Mesenchymal stem cell (in vitro differentiated cells and primary cell): ENCODE measurements around the gene KCTD5.
"Not testable (repeated sequence)": the region's sequence is repeated elsewhere in the genome, so short reads cannot be mapped to it uniquely, and the experiment has no call there.

Experiments used
- DNase-seq: peaks from one replicate; pipeline ENCODE4 v3.0.0-alpha.2; 2013
- H2AFZ ChIP-seq: one replicate; pipeline ENCODE4 v1.6.1; 2013; ENCODE audit warnings: low read depth, mild to moderate bottlenecking, control low read depth, inconsistent platforms, low read length, moderate library complexity
- H2AK5ac ChIP-seq: 2 replicates; pipeline ENCODE4 v1.6.1; 2013; ENCODE audit warnings: low read length, moderate library complexity, mild to moderate bottlenecking, inconsistent platforms; ENCODE audit not compliant: severe bottlenecking
- H2BK120ac ChIP-seq: one replicate; pipeline ENCODE4 v1.6.1; 2013; ENCODE audit warnings: low read depth, mild to moderate bottlenecking, inconsistent platforms, low read length, moderate library complexity
- H2BK12ac ChIP-seq, 2 experiments: one replicate each; pipeline ENCODE4 v1.6.1; 2013; ENCODE audit warnings: inconsistent platforms in 2 of 2, low read length in 2 of 2, mild to moderate bottlenecking in 2 of 2, moderate library complexity in 2 of 2, control low read depth in 1 of 2
- H2BK15ac ChIP-seq: one replicate; pipeline ENCODE4 v1.6.1; 2013; ENCODE audit warnings: mild to moderate bottlenecking, low read depth, inconsistent platforms; ENCODE audit not compliant: poor library complexity, severe bottlenecking
- H2BK5ac ChIP-seq: 2 replicates; pipeline ENCODE4 v1.6.1; 2013; ENCODE audit warnings: low read depth, mild to moderate bottlenecking, low read length, control low read depth, inconsistent platforms; ENCODE audit not compliant: poor library complexity, severe bottlenecking
- H3K14ac ChIP-seq, 2 experiments: one replicate each; pipeline ENCODE4 v1.6.1; 2013; ENCODE audit warnings: inconsistent platforms in 2 of 2, low read length in 2 of 2, control low read depth in 1 of 2, mild to moderate bottlenecking in 1 of 2, moderate library complexity in 1 of 2
- H3K18ac ChIP-seq, 2 experiments: one replicate each; pipeline ENCODE4 v1.6.1; 2013; ENCODE audit warnings: inconsistent platforms in 2 of 2, low read length in 2 of 2, control low read depth in 1 of 2, low read depth in 1 of 2, mild to moderate bottlenecking in 1 of 2
- H3K23ac ChIP-seq, 2 experiments: one replicate each; pipeline ENCODE4 v1.6.1; 2013; ENCODE audit warnings: inconsistent platforms in 2 of 2, low read length in 2 of 2, mild to moderate bottlenecking in 2 of 2, moderate library complexity in 2 of 2, control low read depth in 1 of 2
- H3K27ac ChIP-seq: 2 replicates; pipeline ENCODE4 v1.5.1; 2013; ENCODE audit warnings: mild to moderate bottlenecking, moderate library complexity, low read length, control low read depth, inconsistent platforms; ENCODE audit not compliant: poor library complexity, severe bottlenecking
- H3K27me3 ChIP-seq, 2 experiments: 2 replicates each; pipeline versions ENCODE4 v1.6.1 to v1.7.0; 2013; ENCODE audit warnings: low read length in 2 of 2, mild to moderate bottlenecking in 2 of 2, moderate library complexity in 2 of 2, control low read depth in 1 of 2, inconsistent platforms in 1 of 2; ENCODE audit not compliant: control insufficient read depth in 1 of 2, insufficient read depth in 1 of 2
- H3K36me3 ChIP-seq, 2 experiments: 2 replicates each; pipeline versions ENCODE4 v1.6.1 to v1.7.0; 2013; ENCODE audit warnings: low read length in 2 of 2, control low read depth in 1 of 2, inconsistent platforms in 1 of 2, low read depth in 1 of 2, mild to moderate bottlenecking in 1 of 2; ENCODE audit not compliant: insufficient read depth in 2 of 2, control insufficient read depth in 1 of 2
- H3K4ac ChIP-seq, 2 experiments: one replicate each; pipeline ENCODE4 v1.6.1; 2013; ENCODE audit warnings: inconsistent platforms in 2 of 2, low read length in 2 of 2, mild to moderate bottlenecking in 2 of 2, moderate library complexity in 2 of 2, control low read depth in 1 of 2, low read depth in 1 of 2
- H3K4me1 ChIP-seq: 2 replicates; pipeline ENCODE4 v1.6.1; 2013; ENCODE audit warnings: low read depth, low read length, control low read depth; ENCODE audit not compliant: control insufficient read depth, insufficient read depth
- H3K4me2 ChIP-seq: 2 replicates; pipeline ENCODE4 v1.6.1; 2013; ENCODE audit warnings: low read length, mild to moderate bottlenecking, inconsistent platforms; ENCODE audit not compliant: poor library complexity, severe bottlenecking
- H3K4me3 ChIP-seq, 2 experiments: 2 replicates each; pipeline versions ENCODE4 v1.5.1 to v1.7.0; 2013; ENCODE audit warnings: low read length in 2 of 2, mild to moderate bottlenecking in 2 of 2, control low read depth in 1 of 2, low read depth in 1 of 2; ENCODE audit not compliant: insufficient read depth in 1 of 2
- H3K79me1 ChIP-seq: replicated peaks from 2 replicates; pipeline ENCODE4 v1.6.1; 2013; ENCODE audit warnings: mild to moderate bottlenecking, control low read depth, low read length, inconsistent platforms; ENCODE audit not compliant: poor library complexity, severe bottlenecking
- H3K9ac ChIP-seq: 2 replicates; pipeline ENCODE4 v1.7.0; 2013; ENCODE audit warnings: mild to moderate bottlenecking, low read length, moderate library complexity
- H3K9me3 ChIP-seq: 2 replicates; pipeline ENCODE4 v1.7.0; 2013; ENCODE audit warnings: mild to moderate bottlenecking, low read length; ENCODE audit not compliant: control insufficient read depth
- H4K8ac ChIP-seq: one replicate; pipeline ENCODE4 v1.6.1; 2013; ENCODE audit warnings: inconsistent platforms, mild to moderate bottlenecking, low read length, moderate library complexity
- H4K91ac ChIP-seq: one replicate; pipeline ENCODE4 v1.6.1; 2013; ENCODE audit warnings: mild to moderate bottlenecking, low read length, inconsistent platforms
- WGBS: methylation state at CpG from one replicate; pipeline ENCODE4 v1.1.7; 2013; ENCODE audit warnings: mixed read lengths; 5-methylcytosine and 5-hydroxymethylcytosine counted together

Gene KCTD5

DNA sequence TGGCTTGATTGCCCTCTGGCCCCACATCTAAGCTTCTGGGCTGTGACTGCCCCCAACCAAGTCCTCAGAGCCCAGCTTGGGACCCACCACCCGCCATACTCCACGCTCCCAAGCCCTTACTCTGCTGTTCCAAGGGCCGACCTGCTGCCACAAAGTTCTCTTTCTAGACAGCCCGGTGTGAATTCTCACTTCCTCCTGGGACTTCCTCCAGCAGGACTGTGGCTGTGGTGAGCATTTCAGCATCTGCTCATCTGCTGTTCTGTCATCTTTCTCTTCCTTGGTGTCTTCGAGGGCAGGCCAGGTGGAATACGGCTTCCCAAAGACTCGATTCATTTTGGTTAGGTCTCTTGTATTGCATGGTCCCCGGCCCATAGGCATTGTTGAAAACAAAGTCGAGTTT lies 3.8 kb downstream of the KCTD5 start:
- not testable (repeated sequence) for H3K27ac ChIP-seq, H2AK5ac ChIP-seq, H3K18ac ChIP-seq, H3K4me2 ChIP-seq, H3K9ac ChIP-seq, DNase-seq, H2AFZ ChIP-seq, H3K9me3 ChIP-seq, H3K27me3 ChIP-seq, H2BK15ac ChIP-seq, H4K8ac ChIP-seq, H2BK12ac ChIP-seq, H4K91ac ChIP-seq, H3K14ac ChIP-seq, H3K4ac ChIP-seq, H3K23ac ChIP-seq, H2BK5ac ChIP-seq, H3K4me3 ChIP-seq, H2BK120ac ChIP-seq
- no CpG with 5 or more reads among the region's 9 CpGs for WGBS
- peaks cover 16% of the 10 kb centered on the region for H3K4me1 ChIP-seq
- peaks cover 17% of the 10 kb centered on the region for H3K79me1 ChIP-seq
- H3K36me3 ChIP-seq: peaks cover 0 to 13% of the 10 kb centered on the region in 2 experiments

DNA sequence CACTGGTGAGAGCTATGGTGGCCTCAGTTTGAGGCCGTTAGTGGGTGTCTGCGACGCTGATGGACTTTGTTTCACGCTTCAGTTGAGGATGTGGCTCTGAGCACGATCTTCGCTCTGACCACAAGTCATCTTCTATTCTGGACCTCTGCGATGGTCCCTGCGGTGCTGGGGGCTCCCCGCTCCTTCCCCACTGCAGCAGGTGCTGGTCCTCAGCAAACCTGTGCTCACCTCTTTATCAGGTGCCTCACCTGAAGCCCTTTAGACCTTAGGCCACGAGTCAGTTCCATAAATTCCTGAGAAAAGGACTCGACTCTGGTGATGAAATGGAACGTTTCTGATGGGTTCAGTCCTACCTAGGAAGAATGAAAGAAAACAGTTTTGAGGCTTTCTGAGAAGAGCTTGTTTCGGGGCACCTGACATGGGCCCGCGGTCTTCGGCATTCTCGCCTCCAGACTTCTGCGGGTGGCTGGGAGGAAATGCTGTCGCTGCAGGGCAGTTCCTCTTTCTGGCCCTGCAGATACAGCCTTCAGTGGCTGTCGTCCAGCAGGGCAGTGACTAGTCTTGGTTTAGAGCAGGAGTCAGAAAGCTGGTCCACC lies 4.7 kb downstream of the KCTD5 start:
- Histone ChIP-seq H2AFZ (no peak overlapping the region), H3K18ac (no peak overlapping the region)
- 93% methylated on average over 20 of the region's 20 CpGs for WGBS

DNA sequence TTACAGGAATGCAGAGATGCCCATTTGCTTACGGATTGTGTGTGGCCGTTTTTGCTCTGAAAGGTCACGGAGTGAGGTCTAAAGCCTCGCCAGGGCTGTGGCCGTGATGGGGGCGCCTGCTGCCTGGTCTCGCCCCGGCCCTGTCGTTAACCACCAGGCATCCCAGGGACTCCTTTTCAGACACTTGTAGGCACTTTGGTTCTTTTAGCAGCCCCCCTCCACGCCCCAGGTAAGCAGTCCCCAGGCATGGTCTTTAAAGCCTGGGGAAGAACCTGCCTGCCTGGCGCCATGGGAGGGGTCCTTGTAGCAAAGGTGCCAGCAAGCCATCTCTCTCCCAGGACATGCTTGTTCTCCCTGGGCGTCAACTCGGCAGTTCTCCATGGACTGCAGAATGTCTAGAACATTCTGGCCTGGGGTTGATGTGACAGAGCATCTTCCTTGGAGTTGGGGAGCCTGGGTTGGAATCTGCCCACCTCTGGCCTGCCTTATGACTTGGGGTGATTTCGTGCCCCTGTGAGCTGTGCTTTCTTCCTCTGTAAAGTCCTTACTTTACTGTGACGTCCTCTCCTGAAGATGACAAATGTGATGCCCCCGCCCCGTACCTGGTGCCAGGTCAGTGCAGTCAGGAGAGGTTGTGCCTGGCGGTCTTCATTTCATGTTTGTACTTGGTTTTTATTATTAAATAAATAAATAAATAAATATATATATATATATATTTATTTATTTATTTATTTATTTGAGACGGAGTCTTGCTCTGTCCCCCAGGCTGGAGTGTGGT lies 5.4 kb downstream of the KCTD5 start:
- no peak overlapping the region for H3K4me2 ChIP-seq
- no peak overlapping the region for H3K14ac ChIP-seq
- H3K27ac ChIP-seq: no peak overlapping the region
- no peak overlapping the region for H3K4me3 ChIP-seq
- H3K9me3 ChIP-seq: no peaks in the 10 kb centered on the region
- H4K91ac ChIP-seq: no peak overlapping the region
- H3K4me1 ChIP-seq: peaks cover 12% of the 10 kb centered on the region
- H3K9ac ChIP-seq: no peak overlapping the region
- DNase-seq: no peak
- no peaks in the 10 kb centered on the region for H3K27me3 ChIP-seq
- H2BK120ac ChIP-seq: no peak overlapping the region
- no peak overlapping the region for H3K23ac ChIP-seq
- H2AK5ac ChIP-seq: no peak overlapping the region
- H3K4ac ChIP-seq: no peak overlapping the region
- H2AFZ ChIP-seq: no peak overlapping the region
- 96% methylated on average over 18 of the region's 19 CpGs for WGBS
- no peak overlapping the region for H3K18ac ChIP-seq
- no peak overlapping the region for H2BK5ac ChIP-seq
- peaks cover 4 to 30% of the 10 kb centered on the region in 2 experiments for H3K36me3 ChIP-seq
- H2BK12ac ChIP-seq: no peak overlapping the region
- H4K8ac ChIP-seq: no peak overlapping the region
- peaks cover 27% of the 10 kb centered on the region for H3K79me1 ChIP-seq
- no peak overlapping the region for H2BK15ac ChIP-seq

More for the DNA sequence above, 4.7 kb downstream of the KCTD5 start:
- H3K4me2 ChIP-seq: no peak overlapping the region
- H2BK15ac ChIP-seq: no peak overlapping the region
- H3K14ac ChIP-seq: no peak overlapping the region
- no peaks in the 10 kb centered on the region for H3K9me3 ChIP-seq
- no peak overlapping the region for H2BK120ac ChIP-seq
- no peak overlapping the region for H2BK5ac ChIP-seq
- H3K36me3 ChIP-seq: peaks cover 2 to 23% of the 10 kb centered on the region in 2 experiments
- H3K23ac ChIP-seq: no peak overlapping the region
- peaks cover 10% of the 10 kb centered on the region for H3K4me1 ChIP-seq
- H3K27me3 ChIP-seq: no peaks in the 10 kb centered on the region
- no peak overlapping the region for H3K4me3 ChIP-seq
- H4K8ac ChIP-seq: no peak overlapping the region
- no peak for DNase-seq
- H3K9ac ChIP-seq: no peak overlapping the region
- H3K27ac ChIP-seq: no peak overlapping the region
- no peak overlapping the region for H4K91ac ChIP-seq
- H2BK12ac ChIP-seq: no peak overlapping the region
- H3K4ac ChIP-seq: no peak overlapping the region
- no peak overlapping the region for H2AK5ac ChIP-seq
- peaks cover 23% of the 10 kb centered on the region for H3K79me1 ChIP-seq

DNA sequence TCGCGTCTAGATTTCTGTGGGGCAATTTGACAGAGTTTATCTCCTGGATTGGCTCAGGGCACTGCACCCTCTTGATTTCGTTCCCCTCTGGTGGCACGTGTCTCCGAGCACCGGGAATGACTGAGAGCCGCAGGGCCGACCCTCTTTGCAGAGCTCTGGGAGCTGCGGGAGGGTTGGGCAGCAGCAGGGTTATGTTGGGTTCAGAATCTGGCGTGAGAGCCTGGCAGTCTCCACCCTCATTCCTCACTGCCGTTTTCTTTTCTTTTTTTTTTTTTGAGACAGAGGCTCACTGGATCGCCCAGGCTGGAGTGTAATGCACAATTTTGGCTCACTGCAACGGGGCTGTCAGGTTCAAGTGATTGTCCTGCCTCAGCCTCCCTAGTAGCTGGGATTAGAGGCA lies 7.1 kb downstream of the KCTD5 start:
- 83% methylated on average over 1 of the region's 13 CpGs for WGBS
- not testable (repeated sequence) for H3K4me3 ChIP-seq, H3K9ac ChIP-seq

More for the DNA sequence above, 7.1 kb downstream of the KCTD5 start:
- H2AK5ac ChIP-seq, H3K23ac ChIP-seq, H2BK120ac ChIP-seq, H4K8ac ChIP-seq, H3K27ac ChIP-seq, H3K18ac ChIP-seq, H3K4me2 ChIP-seq, H3K27me3 ChIP-seq, H3K14ac ChIP-seq, H3K4ac ChIP-seq, H2BK5ac ChIP-seq, H4K91ac ChIP-seq, H2AFZ ChIP-seq, H3K9me3 ChIP-seq, H2BK15ac ChIP-seq, H2BK12ac ChIP-seq, DNase-seq: not testable (repeated sequence)
- Histone ChIP-seq H3K36me3 (peaks cover 4 to 39% of the 10 kb centered on the region in 2 experiments), H3K79me1 (peaks cover 33% of the 10 kb centered on the region), H3K4me1 (peaks cover 21% of the 10 kb centered on the region)
